ENCODE results near the gene CCL2.

CCL2 gene

GRCh38 chr17:34252444-34253138, 2.5 kb upstream of the CCL2 start:
- H3K4me3 ChIP-seq (replicated peaks; ENCODE audit: low read depth, low read length) = no peak overlapping the region
- TF ChIP-seq CTCF (IDR thresholded peaks at IDR 0.05; ENCODE audit: low read length, missing control alignments) = no peak
- peak; percentile 97 for DNase-seq (ENCODE audit: low read depth)

- DNase-seq (ENCODE audit: low read depth) = peak; percentile 62
- H3K4me3 ChIP-seq (replicated peaks; ENCODE audit: low read depth, low read length) = no peak overlapping the region
- no peak for TF ChIP-seq CTCF (IDR thresholded peaks at IDR 0.05; ENCODE audit: low read length, missing control alignments)
These were observed 2.0 kb upstream of the CCL2 start for GRCh38 chr17:34253139-34253525.

GRCh38 chr17:34254146-34254545, 939 bp upstream of the CCL2 start:
- TF ChIP-seq CTCF (IDR thresholded peaks at IDR 0.05; ENCODE audit: low read length, missing control alignments) = no peak
- peak overlapping the region; percentile 76 for H3K4me3 ChIP-seq (replicated peaks; ENCODE audit: low read depth, low read length)
- peak; percentile 90 for DNase-seq (ENCODE audit: low read depth)

- H3K4me3 ChIP-seq (replicated peaks; ENCODE audit: low read depth, low read length) = peak overlapping the region; percentile 76
- no peak for DNase-seq (ENCODE audit: low read depth)
- TF ChIP-seq CTCF (IDR thresholded peaks at IDR 0.05; ENCODE audit: low read length, missing control alignments) = no peak
These were observed 272 bp downstream of the CCL2 start for GRCh38 chr17:34255381-34255732.

GRCh38 chr17:34255841-34256240, 756 bp downstream of the CCL2 start:
- peak overlapping the region; percentile 76 for H3K4me3 ChIP-seq (replicated peaks; ENCODE audit: low read depth, low read length)
- DNase-seq (ENCODE audit: low read depth) = no peak
- no peak for TF ChIP-seq CTCF (IDR thresholded peaks at IDR 0.05; ENCODE audit: low read length, missing control alignments)

- no peak for TF ChIP-seq CTCF (IDR thresholded peaks at IDR 0.05; ENCODE audit: low read length, missing control alignments)
- DNase-seq (ENCODE audit: low read depth) = peak; percentile 73
- peak overlapping the region; percentile 76 for H3K4me3 ChIP-seq (replicated peaks; ENCODE audit: low read depth, low read length)
These were observed 2.4 kb downstream of the CCL2 start for GRCh38 chr17:34257299-34257985.

- no peak overlapping the region for H3K4me3 ChIP-seq (replicated peaks; ENCODE audit: low read depth, low read length)
- no peak for DNase-seq (ENCODE audit: low read depth)
- no peak for TF ChIP-seq CTCF (IDR thresholded peaks at IDR 0.05; ENCODE audit: low read length, missing control alignments)
These were observed 2.9 kb downstream of the CCL2 start for GRCh38 chr17:34257986-34258326.

Data from fibroblast of pulmonary artery (primary cell).